ENCODE data around the gene AKIRIN2.

- TF ChIP-seq, protein P1, sequence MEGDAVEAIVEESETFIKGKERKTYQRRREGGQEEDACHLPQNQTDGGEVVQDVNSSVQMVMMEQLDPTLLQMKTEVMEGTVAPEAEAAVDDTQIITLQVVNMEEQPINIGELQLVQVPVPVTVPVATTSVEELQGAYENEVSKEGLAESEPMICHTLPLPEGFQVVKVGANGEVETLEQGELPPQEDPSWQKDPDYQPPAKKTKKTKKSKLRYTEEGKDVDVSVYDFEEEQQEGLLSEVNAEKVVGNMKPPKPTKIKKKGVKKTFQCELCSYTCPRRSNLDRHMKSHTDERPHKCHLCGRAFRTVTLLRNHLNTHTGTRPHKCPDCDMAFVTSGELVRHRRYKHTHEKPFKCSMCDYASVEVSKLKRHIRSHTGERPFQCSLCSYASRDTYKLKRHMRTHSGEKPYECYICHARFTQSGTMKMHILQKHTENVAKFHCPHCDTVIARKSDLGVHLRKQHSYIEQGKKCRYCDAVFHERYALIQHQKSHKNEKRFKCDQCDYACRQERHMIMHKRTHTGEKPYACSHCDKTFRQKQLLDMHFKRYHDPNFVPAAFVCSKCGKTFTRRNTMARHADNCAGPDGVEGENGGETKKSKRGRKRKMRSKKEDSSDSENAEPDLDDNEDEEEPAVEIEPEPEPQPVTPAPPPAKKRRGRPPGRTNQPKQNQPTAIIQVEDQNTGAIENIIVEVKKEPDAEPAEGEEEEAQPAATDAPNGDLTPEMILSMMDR (IDR thresholded peaks at IDR 0.05; ENCODE audit: extremely low read depth in 1 of 2, insufficient read depth in 1 of 2, low read depth in 1 of 2, low read length in 2 of 2): no peak
- TF ChIP-seq POLR2A (IDR thresholded peaks at IDR 0.05; ENCODE audit: low read depth, low read length): no peak
- TF ChIP-seq EZH2 (IDR thresholded peaks at IDR 0.05; ENCODE audit: borderline replicate concordance, low read depth, low read length, severe bottlenecking): no peak
- TF ChIP-seq POLR2AphosphoS5 (IDR thresholded peaks at IDR 0.05; ENCODE audit: insufficient read depth, low read depth, low read length): no peak
- TF ChIP-seq JUN (IDR thresholded peaks at IDR 0.05; ENCODE audit: borderline replicate concordance, insufficient read depth, insufficient read length, low read depth): no peak
These were observed 2.5 kb downstream of the AKIRIN2 start for GRCh38 chr6:87699576-87699975.

Data from endothelial cell of umbilical vein (primary cell).